PC-9 (cell line): ENCODE measurements around the gene COL24A1.

ENCODE experiments used
- EZH2 ChIP-seq: fragments of 200-600 bp; sonication (generic); IDR thresholded peaks from 2 replicates; pipeline ENCODE4 v1.8.0; 2017; ENCODE audit warnings: antibody characterized with exemption, low read depth
- TF ChIP-seq, protein P1 (sequence below): fragments of 200-600 bp; sonication (generic); conservative IDR thresholded peaks from 2 replicates; pipeline ENCODE4 v1.6.1; 2017; ENCODE audit warnings: mixed run types, antibody characterized with exemption, mild to moderate bottlenecking, moderate library complexity

DNA sequence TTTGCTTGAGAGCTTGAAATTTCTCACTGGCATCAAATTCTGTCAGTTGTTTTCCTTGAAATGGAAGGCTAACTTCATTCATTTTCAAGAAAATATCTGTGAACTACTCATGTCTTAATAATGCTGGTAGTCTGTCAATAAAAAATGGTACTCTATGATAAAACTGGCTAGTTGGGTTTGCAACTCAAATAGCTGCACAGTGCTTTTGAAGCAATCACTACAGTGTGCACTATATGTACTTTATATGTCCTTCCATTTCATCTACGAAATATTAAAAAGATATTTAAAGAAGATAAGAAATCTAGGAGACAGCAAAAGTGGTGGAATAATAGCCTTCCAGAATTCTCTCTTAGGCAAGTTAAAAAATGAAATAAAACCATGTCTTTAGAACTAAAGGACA, 408.5 kb downstream of the COL24A1 start:
- TF ChIP-seq, protein P1, sequence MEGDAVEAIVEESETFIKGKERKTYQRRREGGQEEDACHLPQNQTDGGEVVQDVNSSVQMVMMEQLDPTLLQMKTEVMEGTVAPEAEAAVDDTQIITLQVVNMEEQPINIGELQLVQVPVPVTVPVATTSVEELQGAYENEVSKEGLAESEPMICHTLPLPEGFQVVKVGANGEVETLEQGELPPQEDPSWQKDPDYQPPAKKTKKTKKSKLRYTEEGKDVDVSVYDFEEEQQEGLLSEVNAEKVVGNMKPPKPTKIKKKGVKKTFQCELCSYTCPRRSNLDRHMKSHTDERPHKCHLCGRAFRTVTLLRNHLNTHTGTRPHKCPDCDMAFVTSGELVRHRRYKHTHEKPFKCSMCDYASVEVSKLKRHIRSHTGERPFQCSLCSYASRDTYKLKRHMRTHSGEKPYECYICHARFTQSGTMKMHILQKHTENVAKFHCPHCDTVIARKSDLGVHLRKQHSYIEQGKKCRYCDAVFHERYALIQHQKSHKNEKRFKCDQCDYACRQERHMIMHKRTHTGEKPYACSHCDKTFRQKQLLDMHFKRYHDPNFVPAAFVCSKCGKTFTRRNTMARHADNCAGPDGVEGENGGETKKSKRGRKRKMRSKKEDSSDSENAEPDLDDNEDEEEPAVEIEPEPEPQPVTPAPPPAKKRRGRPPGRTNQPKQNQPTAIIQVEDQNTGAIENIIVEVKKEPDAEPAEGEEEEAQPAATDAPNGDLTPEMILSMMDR: no peak
- TF ChIP-seq EZH2: no peak
